ENCODE measurements around the gene CTSD. TPM values are rescaled to one million over a fixed set of nuclear protein-coding genes. Genes with fewer than 3 reads are reported as not detected.
"Not testable (repeated sequence)": the region's sequence is repeated elsewhere in the genome, so short reads cannot be mapped to it uniquely, and the experiment has no call there.

Gene CTSD
- polyA plus RNA-seq (2012; rRNA removed), result 93.0 and 187 TPM in 2 replicates
- polyA plus RNA-seq (2012; cell fraction: cytosol; rRNA removed), result 58.5 and 113 TPM in 2 replicates
- 234 TPM in 2 replicates for polyA plus RNA-seq (2012; cell fraction: nucleus; rRNA removed)

DNA sequence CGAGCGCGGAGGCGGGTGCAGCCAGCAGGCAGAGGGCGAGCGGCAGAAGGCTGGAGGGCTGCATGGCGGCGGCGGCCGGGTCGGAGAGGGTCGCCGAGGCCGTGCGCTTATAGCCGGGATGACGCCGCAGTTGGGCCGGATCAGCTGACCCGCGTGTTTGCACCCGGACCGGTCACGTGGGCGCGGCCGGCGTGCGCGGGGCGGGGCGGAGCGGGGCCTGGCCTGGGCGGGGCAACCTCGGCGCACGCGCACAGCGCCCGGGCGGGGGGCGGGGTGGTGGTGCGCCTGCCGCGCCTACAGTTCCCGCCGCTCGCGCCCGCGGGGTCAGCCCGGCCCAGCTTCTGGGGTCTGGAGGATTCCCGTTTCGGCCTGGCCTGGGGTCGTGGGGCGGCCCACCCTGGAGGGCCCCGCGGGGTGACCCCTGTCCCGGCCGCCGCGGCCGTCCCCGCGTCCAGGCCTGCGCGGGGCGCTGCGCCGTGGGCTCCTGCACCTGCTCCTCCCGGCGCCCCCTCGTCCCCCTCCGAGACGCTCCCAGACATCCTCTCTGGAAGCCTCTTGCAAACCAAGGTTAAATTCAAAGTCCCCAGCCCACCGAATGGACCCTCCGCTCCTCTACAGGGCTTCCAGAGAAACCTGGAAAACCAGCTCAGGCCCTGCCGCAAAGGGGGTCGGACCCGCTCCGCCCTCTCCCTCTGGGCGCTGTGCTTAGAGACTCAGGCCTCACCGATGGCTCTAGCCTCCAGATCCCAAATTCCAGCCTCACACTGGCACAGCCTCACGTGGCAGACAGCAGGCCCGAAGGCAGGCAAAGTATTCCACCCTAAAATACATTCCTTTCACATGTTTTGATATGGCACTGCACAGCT, at the start of gene CTSD:
Gene CTSD, minus strand, starts transcription at position 132 of the 866 bp plus-strand sequence. Its CDS starts 68 bp downstream, at position 64.
- peak; percentile 100 for DNase-seq
- peak within 1 kb of the TSS; percentile 87 for H2AFZ ChIP-seq (ENCODE audit: low read depth)
- H3K4me1 ChIP-seq (ENCODE audit: control insufficient read depth in 1 of 2, insufficient read depth in 2 of 2, low read depth in 1 of 2, low read length in 1 of 2), result peaks cover 4 to 19% of the 10 kb centered on the region in 2 experiments; a peak in 3 of 4 replicates
- H3K4me2 ChIP-seq, result peak within 1 kb of the TSS; percentile 99
- no peaks in the 10 kb centered on the region for H3K27me3 ChIP-seq (ENCODE audit: insufficient read depth)
- H3K9me3 ChIP-seq, result no peaks in the 10 kb centered on the region
- peak within 1 kb of the TSS; percentile 87 for H3K9ac ChIP-seq
- H3K36me3 ChIP-seq (replicated peaks in 1 of 2; ENCODE audit: control insufficient read depth in 1 of 2, insufficient read depth in 2 of 2, low read length in 1 of 2), result peaks cover 0 to 22% of the 10 kb centered on the region in 2 experiments
- H3K79me2 ChIP-seq (ENCODE audit: insufficient read depth), result peaks cover 21% of the 10 kb centered on the region
- no peaks in the 10 kb centered on the region for H3K9me2 ChIP-seq
- ChIA-PET POLR2A (interaction anchor here (0.5 to 1.5 kb wide), 4 partner anchors 8 to 70 kb away, joined by 3 to 5 read pairs (median 4); no protein-coding TSS in a partner anchor), CTCF (interaction anchor here (0.6 to 3.5 kb wide), 11 partner anchors 9 to 430 kb away, joined by 3 to 18 read pairs (median 5); no protein-coding TSS in a partner anchor)
- peak within 1 kb of the TSS; percentile 92 to 94 for H3K4me3 ChIP-seq (ENCODE audit: low read depth in 2 of 2, low read length in 1 of 2)
- no peaks in the 10 kb centered on the region for H3F3A ChIP-seq (replicated peaks; ENCODE audit: insufficient read depth)
- H3K27ac ChIP-seq (ENCODE audit: low read depth in 2 of 2, low read length in 1 of 2), result peak within 1 kb of the TSS in 1 of 2 experiments; percentile 81; a peak in 2 of 4 replicates
- TF ChIP-seq, protein P1, sequence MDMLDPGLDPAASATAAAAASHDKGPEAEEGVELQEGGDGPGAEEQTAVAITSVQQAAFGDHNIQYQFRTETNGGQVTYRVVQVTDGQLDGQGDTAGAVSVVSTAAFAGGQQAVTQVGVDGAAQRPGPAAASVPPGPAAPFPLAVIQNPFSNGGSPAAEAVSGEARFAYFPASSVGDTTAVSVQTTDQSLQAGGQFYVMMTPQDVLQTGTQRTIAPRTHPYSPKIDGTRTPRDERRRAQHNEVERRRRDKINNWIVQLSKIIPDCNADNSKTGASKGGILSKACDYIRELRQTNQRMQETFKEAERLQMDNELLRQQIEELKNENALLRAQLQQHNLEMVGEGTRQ (IDR thresholded peaks at IDR 0.05; ENCODE audit: borderline replicate concordance, low read depth, low read length), result peak; percentile 93
- TF ChIP-seq TAF1 (IDR thresholded peaks at IDR 0.05; ENCODE audit: borderline replicate concordance, low read depth, low read length), result peak; percentile 20; the same call in 1 of the 2 replicates
- peak; percentile 65 for TF ChIP-seq POLR2AphosphoS5 (IDR thresholded peaks at IDR 0.05; ENCODE audit: low read depth, low read length)
- TF ChIP-seq, protein P2, sequence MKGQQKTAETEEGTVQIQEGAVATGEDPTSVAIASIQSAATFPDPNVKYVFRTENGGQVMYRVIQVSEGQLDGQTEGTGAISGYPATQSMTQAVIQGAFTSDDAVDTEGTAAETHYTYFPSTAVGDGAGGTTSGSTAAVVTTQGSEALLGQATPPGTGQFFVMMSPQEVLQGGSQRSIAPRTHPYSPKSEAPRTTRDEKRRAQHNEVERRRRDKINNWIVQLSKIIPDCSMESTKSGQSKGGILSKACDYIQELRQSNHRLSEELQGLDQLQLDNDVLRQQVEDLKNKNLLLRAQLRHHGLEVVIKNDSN (IDR thresholded peaks at IDR 0.05; ENCODE audit: borderline replicate concordance, low read depth), result peak; percentile 95
- 0 out of 2 replicates have a peak, but pooled peaks have one; percentile 38 for TF ChIP-seq SIN3A (IDR thresholded peaks at IDR 0.05; ENCODE audit: borderline replicate concordance, low read depth, low read length)
- peak; percentile 68 for TF ChIP-seq MXI1 (IDR thresholded peaks at IDR 0.05; ENCODE audit: low read depth, low read length)
- TF ChIP-seq CHD2 (IDR thresholded peaks at IDR 0.05; ENCODE audit: low read length, partially characterized antibody), result no peak
- TF ChIP-seq TCF12 (IDR thresholded peaks at IDR 0.05), result no peak
- TF ChIP-seq, protein P3, sequence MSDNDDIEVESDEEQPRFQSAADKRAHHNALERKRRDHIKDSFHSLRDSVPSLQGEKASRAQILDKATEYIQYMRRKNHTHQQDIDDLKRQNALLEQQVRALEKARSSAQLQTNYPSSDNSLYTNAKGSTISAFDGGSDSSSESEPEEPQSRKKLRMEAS (IDR thresholded peaks at IDR 0.05; ENCODE audit: low read depth), result peak; percentile 81; the same call in 1 of the 2 replicates
- TF ChIP-seq MEF2A (IDR thresholded peaks at IDR 0.05; ENCODE audit: borderline replicate concordance, low read depth), result no peak
- TF ChIP-seq NRF1 (IDR thresholded peaks at IDR 0.05; ENCODE audit: low read depth, low read length), result peak; percentile 73
- TF ChIP-seq, protein P4, sequence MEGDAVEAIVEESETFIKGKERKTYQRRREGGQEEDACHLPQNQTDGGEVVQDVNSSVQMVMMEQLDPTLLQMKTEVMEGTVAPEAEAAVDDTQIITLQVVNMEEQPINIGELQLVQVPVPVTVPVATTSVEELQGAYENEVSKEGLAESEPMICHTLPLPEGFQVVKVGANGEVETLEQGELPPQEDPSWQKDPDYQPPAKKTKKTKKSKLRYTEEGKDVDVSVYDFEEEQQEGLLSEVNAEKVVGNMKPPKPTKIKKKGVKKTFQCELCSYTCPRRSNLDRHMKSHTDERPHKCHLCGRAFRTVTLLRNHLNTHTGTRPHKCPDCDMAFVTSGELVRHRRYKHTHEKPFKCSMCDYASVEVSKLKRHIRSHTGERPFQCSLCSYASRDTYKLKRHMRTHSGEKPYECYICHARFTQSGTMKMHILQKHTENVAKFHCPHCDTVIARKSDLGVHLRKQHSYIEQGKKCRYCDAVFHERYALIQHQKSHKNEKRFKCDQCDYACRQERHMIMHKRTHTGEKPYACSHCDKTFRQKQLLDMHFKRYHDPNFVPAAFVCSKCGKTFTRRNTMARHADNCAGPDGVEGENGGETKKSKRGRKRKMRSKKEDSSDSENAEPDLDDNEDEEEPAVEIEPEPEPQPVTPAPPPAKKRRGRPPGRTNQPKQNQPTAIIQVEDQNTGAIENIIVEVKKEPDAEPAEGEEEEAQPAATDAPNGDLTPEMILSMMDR (IDR thresholded peaks at IDR 0.05), result peak; percentile 31
- no peak for TF ChIP-seq ELF1 (IDR thresholded peaks at IDR 0.05)
- TF ChIP-seq, protein P5, sequence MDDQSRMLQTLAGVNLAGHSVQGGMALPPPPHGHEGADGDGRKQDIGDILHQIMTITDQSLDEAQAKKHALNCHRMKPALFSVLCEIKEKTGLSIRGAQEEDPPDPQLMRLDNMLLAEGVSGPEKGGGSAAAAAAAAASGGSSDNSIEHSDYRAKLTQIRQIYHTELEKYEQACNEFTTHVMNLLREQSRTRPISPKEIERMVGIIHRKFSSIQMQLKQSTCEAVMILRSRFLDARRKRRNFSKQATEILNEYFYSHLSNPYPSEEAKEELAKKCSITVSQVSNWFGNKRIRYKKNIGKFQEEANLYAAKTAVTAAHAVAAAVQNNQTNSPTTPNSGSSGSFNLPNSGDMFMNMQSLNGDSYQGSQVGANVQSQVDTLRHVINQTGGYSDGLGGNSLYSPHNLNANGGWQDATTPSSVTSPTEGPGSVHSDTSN (IDR thresholded peaks at IDR 0.05), result 0 out of 2 replicates have a peak, but pooled peaks have one; percentile 8
- WGBS (ENCODE audit: low lambda C conversion rate), result 2% methylated on average over 8 of the region's 85 CpGs
- H4K20me1 ChIP-seq (ENCODE audit: insufficient read depth), result no peaks in the 10 kb centered on the region

DNA sequence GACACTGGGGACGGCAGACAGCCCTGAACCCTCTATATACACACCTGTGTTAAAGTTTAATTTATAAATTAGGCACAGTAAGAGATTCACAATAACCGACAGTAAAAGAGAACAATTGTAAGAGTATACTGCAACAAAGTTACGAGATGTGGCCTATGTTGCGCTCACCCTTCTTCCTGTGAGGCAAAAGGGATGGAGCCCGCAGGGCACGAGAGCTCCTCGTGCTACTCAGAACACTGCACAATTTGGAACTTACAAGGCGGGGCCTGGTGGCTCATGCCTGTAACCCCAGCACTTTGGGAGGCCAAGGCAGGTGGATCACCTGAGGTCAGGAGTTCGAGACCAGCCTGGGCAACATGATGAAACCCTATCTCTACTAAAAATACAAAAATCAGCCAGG, 49.6 kb upstream of the CTSD start:
- not testable (repeated sequence) for DNase-seq; H3K9me3 ChIP-seq; H2AFZ ChIP-seq (ENCODE audit: low read depth); H3K9ac ChIP-seq; H3F3A ChIP-seq (replicated peaks; ENCODE audit: insufficient read depth); H3K27me3 ChIP-seq (ENCODE audit: insufficient read depth); H3K4me3 ChIP-seq (ENCODE audit: low read depth in 2 of 2, low read length in 1 of 2); H3K36me3 ChIP-seq (replicated peaks in 1 of 2; ENCODE audit: control insufficient read depth in 1 of 2, insufficient read depth in 2 of 2, low read length in 1 of 2); H3K4me1 ChIP-seq (ENCODE audit: control insufficient read depth in 1 of 2, insufficient read depth in 2 of 2, low read depth in 1 of 2, low read length in 1 of 2); H3K27ac ChIP-seq (ENCODE audit: low read depth in 2 of 2, low read length in 1 of 2); H3K9me2 ChIP-seq; H4K20me1 ChIP-seq (ENCODE audit: insufficient read depth); H3K79me2 ChIP-seq (ENCODE audit: insufficient read depth); H3K4me2 ChIP-seq
- WGBS (ENCODE audit: low lambda C conversion rate), result 45% methylated on average over 9 of the region's 9 CpGs
- ChIA-PET CTCF (interaction anchor here (5.7 kb wide), 1 partner anchor 120 kb away, joined by 26 read pairs; no protein-coding TSS in a partner anchor), POLR2A (interaction anchor here (0.6 kb wide), 1 partner anchor 101 kb away, joined by 3 read pairs; no protein-coding TSS in a partner anchor)
